Measurements from ENCODE around the gene CCDC106. TPM values are rescaled to one million over a fixed set of nuclear protein-coding genes. Genes with fewer than 3 reads are reported as not detected.

Gene CCDC106
- total RNA-seq, 1 donor from 2014 or later = 17.9 TPM

GRCh38 chr19:55645512-55645881 lies 2.5 kb upstream of the CCDC106 start:
- H3K4me3 ChIP-seq (ENCODE audit: low read depth, low read length) = peak overlapping the region; percentile 85
- no peak for TF ChIP-seq CTCF (conservative IDR thresholded peaks at IDR 0.05; ENCODE audit: low read depth, low read length)
- no peak for DNase-seq (ENCODE audit: low read depth)

DNA sequence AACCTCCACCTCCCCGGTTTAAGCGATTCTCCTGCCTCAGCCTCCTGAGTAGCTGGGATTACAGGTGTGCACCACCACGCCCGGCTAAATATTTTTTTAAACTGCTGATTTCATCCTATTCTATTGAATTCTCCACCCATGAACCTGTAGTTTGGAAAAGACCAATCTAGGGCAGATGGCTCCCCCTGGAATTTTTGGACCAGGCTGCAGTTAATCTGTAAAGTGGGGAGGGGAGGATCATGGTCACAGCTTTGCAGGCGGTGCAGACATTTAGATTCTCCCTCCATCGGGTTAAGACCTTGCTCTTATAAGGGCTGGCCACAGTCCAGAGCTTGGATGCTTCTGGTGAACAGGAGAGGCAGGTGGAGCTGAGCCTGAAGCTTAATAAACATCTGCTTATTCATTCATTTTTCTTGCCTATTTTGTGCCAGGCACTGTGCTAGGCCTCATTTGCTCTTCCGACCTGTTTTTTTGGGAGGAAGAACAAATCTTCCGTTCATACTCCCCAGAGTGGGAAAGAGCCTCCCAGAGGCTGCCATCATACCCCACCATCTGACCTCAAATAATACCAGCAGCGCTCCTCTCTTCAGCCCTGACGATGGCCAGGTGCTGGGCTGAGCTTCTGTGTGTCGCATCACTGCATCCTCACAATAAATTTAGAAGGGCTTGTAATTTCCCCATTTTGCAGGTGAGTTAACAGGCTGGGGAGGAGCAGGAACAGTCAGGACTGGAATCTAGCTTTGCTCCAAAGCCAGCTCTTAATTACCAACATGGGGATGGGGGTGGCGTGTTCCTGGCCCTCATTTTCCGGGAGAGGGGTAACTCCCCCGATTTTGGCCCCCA lies 902 bp upstream of the CCDC106 start:
- H3K4me3 ChIP-seq (ENCODE audit: low read depth, low read length) = peak overlapping the region; percentile 88
- DNase-seq (ENCODE audit: low read depth) = no peak
- TF ChIP-seq CTCF (conservative IDR thresholded peaks at IDR 0.05; ENCODE audit: low read depth, low read length) = no peak

- DNase-seq (ENCODE audit: low read depth) = no peak
- peak overlapping the region; percentile 88 for H3K4me3 ChIP-seq (ENCODE audit: low read depth, low read length)
- no peak for TF ChIP-seq CTCF (conservative IDR thresholded peaks at IDR 0.05; ENCODE audit: low read depth, low read length)
Observed at GRCh38 chr19:55648585-55649267, 714 bp downstream of the CCDC106 start.

- peak overlapping the region; percentile 88 for H3K4me3 ChIP-seq (ENCODE audit: low read depth, low read length)
- no peak for DNase-seq (ENCODE audit: low read depth)
- no peak for TF ChIP-seq CTCF (conservative IDR thresholded peaks at IDR 0.05; ENCODE audit: low read depth, low read length)
Observed at GRCh38 chr19:55649268-55650125, 1.5 kb downstream of the CCDC106 start.

- TF ChIP-seq CTCF (conservative IDR thresholded peaks at IDR 0.05; ENCODE audit: low read depth, low read length) = no peak
- no peak overlapping the region for H3K4me3 ChIP-seq (ENCODE audit: low read depth, low read length)
- no peak for DNase-seq (ENCODE audit: low read depth)
Observed at GRCh38 chr19:55650126-55650557, 2.1 kb downstream of the CCDC106 start.

GRCh38 chr19:55650602-55651230 lies 2.7 kb downstream of the CCDC106 start:
- no peak overlapping the region for H3K4me3 ChIP-seq (ENCODE audit: low read depth, low read length)
- no peak for TF ChIP-seq CTCF (conservative IDR thresholded peaks at IDR 0.05; ENCODE audit: low read depth, low read length)
- no peak for DNase-seq (ENCODE audit: low read depth)

All from epithelial cell of proximal tubule (primary cell).